Kidney (tissue), 14 donors: ENCODE results near the gene SERPINE2. TPM values are rescaled to one million over a fixed set of nuclear protein-coding genes. Genes with fewer than 3 reads are reported as not detected.
"Not testable (repeated sequence)": the region's sequence is repeated elsewhere in the genome, so short reads cannot be mapped to it uniquely, and the experiment has no call there.

Experiments used
- DNase-seq, 5 donors: peaks; one replicate each; pipeline ENCODE4 v3.0.0-alpha.2; 2013 to 2020
- FAIRE-seq: peaks from 2 replicates; lab custom pipeline; 2012; peaks lifted over from hg19 to GRCh38; lab: Jason Lieb, UNC
- H3K27ac ChIP-seq, 2 donors: one replicate each; pipeline ENCODE4 v1.7.0; 2013; ENCODE audit warnings: low read depth in 2 of 2, low read length in 2 of 2, inconsistent platforms in 1 of 2
- H3K27me3 ChIP-seq: one replicate; pipeline ENCODE4 v1.7.1; 2013; ENCODE audit warnings: low read length, inconsistent platforms; ENCODE audit not compliant: control insufficient read depth, insufficient read depth
- H3K36me3 ChIP-seq, 3 donors: one replicate each; pipeline versions ENCODE4 v1.7.0 to v1.7.1; 2013; ENCODE audit warnings: low read length in 3 of 3, control low read depth in 1 of 3, inconsistent platforms in 1 of 3; ENCODE audit not compliant: insufficient read depth in 3 of 3, control insufficient read depth in 2 of 3
- H3K4me1 ChIP-seq, 3 donors: one replicate each; pipeline versions ENCODE4 v1.7.0 to v1.7.1; 2013; ENCODE audit warnings: low read length in 3 of 3, inconsistent platforms in 1 of 3, low read depth in 1 of 3; ENCODE audit not compliant: control insufficient read depth in 2 of 3, insufficient read depth in 2 of 3
- H3K4me3 ChIP-seq, 3 donors: one replicate each; pipeline versions ENCODE4 v1.7.0 to v1.8.1; 2013; ENCODE audit warnings: low read length in 3 of 3, control low read depth in 1 of 3, inconsistent platforms in 1 of 3
- H3K9ac ChIP-seq, 3 donors: one replicate each; pipeline versions ENCODE4 v1.7.0 to v1.7.1; 2013; ENCODE audit warnings: low read length in 3 of 3, control low read depth in 1 of 3, inconsistent platforms in 1 of 3
- H3K9me3 ChIP-seq, 3 donors: one replicate each; pipeline versions ENCODE4 v1.7.0 to v1.7.1; 2013; ENCODE audit warnings: low read length in 3 of 3, control low read depth in 1 of 3, inconsistent platforms in 1 of 3; ENCODE audit not compliant: control insufficient read depth in 2 of 3, insufficient read depth in 1 of 3
- CTCF ChIP-seq: IDR thresholded peaks from 3 replicates; pipeline ENCODE4 v1.5.1; 2012; ENCODE audit warnings: mild to moderate bottlenecking, moderate library complexity, borderline replicate concordance; ENCODE audit not compliant: insufficient read depth; ENCODE audit errors: extremely low read depth
- intact Hi-C: fragments of 100-400 bp; cut with DNase I; formaldehyde crosslinking; loops from one replicate; pipeline ENCODE4 v1.11.1; 2022
- polyA plus RNA-seq: library from polyadenylated mRNA; stranded (reverse); fragments of 350-450 nt; fragmentation: Illumina TruSeq; extraction: RNeasy Lipid Tissue Mini Kit (QIAGEN cat#74804); gene quantifications from one replicate; pipeline ENCODE4 v1.2.3, GENCODE V29; 2014; ENCODE audit warnings: low read depth, low replicate concordance; ENCODE audit not compliant: insufficient read depth
- total RNA-seq: library from RNA; stranded (reverse); fragmentation: NEBNext Ultra II Directional; extraction: Animal tissue kit (Norgen Biotek cat#: 25700); gene quantifications from one replicate; pipeline ENCODE4 v1.2.1, GENCODE V29; 2021
- donor health status: control.
- donor health status: control.
- donor health status: control.
- donor health status: control.
- donor health status: control.
- donor health status: DM: yes; HTN: yes; CAD: no.
- donor health status: Normal renal cell carcinoma (clear cell type).

Gene SERPINE2
- total and polyA plus RNA-seq, 2 donors from 2014 or later: 27.3 to 29.2 TPM

- no peak for TF ChIP-seq CTCF
- no peaks in the 10 kb centered on the region for H3K27me3 ChIP-seq
- H3K36me3 ChIP-seq: no peaks in the 10 kb centered on the region
- intact Hi-C loops: no loop called here
- no peaks in the 10 kb centered on the region for H3K9me3 ChIP-seq
- DNase-seq (no peak), FAIRE-seq (no peak)
- no peak overlapping the region for H3K27ac ChIP-seq
- no peak overlapping the region for H3K9ac ChIP-seq
- H3K4me1 ChIP-seq: peaks cover 0 to 12% (median 9%) of the 10 kb centered on the region in 3 donors
- no peak overlapping the region for H3K4me3 ChIP-seq
Observed at GRCh38 chr2:223941579-223942277, 97.4 kb downstream of the SERPINE2 start.

GRCh38 chr2:223939438-223939837, 99.6 kb downstream of the SERPINE2 start:
- H3K36me3 ChIP-seq, H3K4me3 ChIP-seq, FAIRE-seq, H3K9ac ChIP-seq, H3K9me3 ChIP-seq, H3K27me3 ChIP-seq, intact Hi-C loops, H3K27ac ChIP-seq, DNase-seq: not testable (repeated sequence)
- peaks cover 0 to 21% (median 11%) of the 10 kb centered on the region in 3 donors for H3K4me1 ChIP-seq

GRCh38 chr2:223937535-223937934, 101.6 kb downstream of the SERPINE2 start:
- no peak overlapping the region for H3K9ac ChIP-seq
- peaks cover 0 to 21% (median 6%) of the 10 kb centered on the region in 3 donors for H3K4me1 ChIP-seq
- H3K4me3 ChIP-seq: no peak overlapping the region
- intact Hi-C loops: no loop called here
- no peaks in the 10 kb centered on the region for H3K9me3 ChIP-seq
- no peaks in the 10 kb centered on the region for H3K27me3 ChIP-seq
- no peak for DNase-seq
- H3K36me3 ChIP-seq: no peaks in the 10 kb centered on the region
- no peak overlapping the region for H3K27ac ChIP-seq
- TF ChIP-seq CTCF: no peak
- no peak for FAIRE-seq

- Histone ChIP-seq H3K27me3 (no peaks in the 10 kb centered on the region), H3K9ac (no peak overlapping the region), H3K36me3 (no peaks in the 10 kb centered on the region), H3K4me3 (no peak overlapping the region), H3K4me1 (peaks cover 0 to 19% (median 6%) of the 10 kb centered on the region in 3 donors), H3K27ac (no peak overlapping the region), H3K9me3 (no peaks in the 10 kb centered on the region)
- no peak for TF ChIP-seq CTCF
- FAIRE-seq (no peak), DNase-seq (no peak)
- intact Hi-C loops: no loop called here
Observed at GRCh38 chr2:223936862-223937326, 102.2 kb downstream of the SERPINE2 start.
